T-helper 2 cell treated with Interferon-gamma antibody and Interleukin-4, amounts not matched to agents 100 ng/mL and 5 ng/mL, for 36 hours (primary cell): Measurements from ENCODE around the gene NKAIN1. TPM values are rescaled to one million over a fixed set of nuclear protein-coding genes. Genes with fewer than 3 reads are reported as not detected.
"Not testable (repeated sequence)": the region's sequence is repeated elsewhere in the genome, so short reads cannot be mapped to it uniquely, and the experiment has no call there.

ENCODE experiments used
- intact Hi-C: fragments of 100-400 bp; cut with micrococcal nuclease; formaldehyde crosslinking; loops from one replicate; pipeline ENCODE4 v1.15.1; 2023
- total RNA-seq: library from RNA; stranded (reverse); gene quantifications from 2 replicates; pipeline ENCODE4 v1.2.3, GENCODE V29; 2022

The NKAIN1 gene
- not detected in 2 replicates for total RNA-seq

DNA sequence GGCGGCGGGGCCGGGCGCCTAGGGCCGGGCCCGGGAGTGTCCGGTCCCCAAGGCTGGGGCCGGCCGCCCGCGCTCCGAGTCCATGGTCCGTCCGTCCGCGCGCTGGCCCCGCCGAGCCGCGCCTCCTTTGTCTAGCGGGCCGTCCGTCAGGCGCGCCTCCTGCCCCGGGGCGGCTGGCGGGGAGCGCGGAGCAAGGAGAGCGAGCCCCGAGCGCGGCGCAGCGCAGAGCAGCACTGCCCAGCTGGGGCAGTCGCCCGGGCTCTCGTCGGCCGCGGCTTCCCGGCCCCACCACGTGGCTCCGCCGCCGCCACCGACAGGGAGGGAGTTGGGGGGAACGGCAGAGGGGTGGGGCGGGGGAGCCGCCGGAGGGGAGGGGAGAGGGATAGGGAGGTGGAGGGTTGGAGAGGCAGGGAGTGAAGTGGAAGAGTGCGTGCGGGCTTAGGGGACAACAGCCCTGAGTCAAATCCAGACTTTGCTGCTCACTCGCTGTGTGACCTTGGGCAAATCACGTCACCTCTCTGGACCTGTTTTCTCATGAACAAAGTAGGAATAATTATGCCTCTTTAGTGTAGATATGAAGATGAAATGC, at the start of gene NKAIN1:
Gene NKAIN1 (minus strand): TSS at position 235 of the 589 bp plus-strand sequence. CDS start 340 bp downstream, outside the sequence.
- intact Hi-C loops: no loop called here

DNA sequence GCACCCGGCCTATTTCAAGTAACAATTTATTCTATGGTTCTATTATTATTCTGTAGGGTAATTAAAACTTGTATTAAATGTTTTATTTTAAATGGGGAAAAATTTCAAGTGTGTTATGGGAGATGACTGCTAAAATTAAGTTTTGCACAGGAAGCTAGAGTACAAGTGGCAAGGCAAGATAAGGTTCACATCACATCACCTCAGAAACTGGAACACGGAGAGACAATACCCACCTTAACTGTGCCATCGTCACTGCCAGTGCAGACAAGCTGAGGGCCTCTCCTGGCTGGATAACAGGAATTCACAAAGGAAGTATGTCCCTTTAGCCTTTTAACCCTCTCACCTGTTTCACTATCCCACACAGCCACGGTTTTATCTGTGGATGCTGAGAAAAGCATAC, 49.3 kb upstream of the NKAIN1 start:
- intact Hi-C loops: no loop called here

GRCh38 chr1:31287791-31288190, 48.1 kb upstream of the NKAIN1 start:
- intact Hi-C loops: not testable (repeated sequence)

DNA sequence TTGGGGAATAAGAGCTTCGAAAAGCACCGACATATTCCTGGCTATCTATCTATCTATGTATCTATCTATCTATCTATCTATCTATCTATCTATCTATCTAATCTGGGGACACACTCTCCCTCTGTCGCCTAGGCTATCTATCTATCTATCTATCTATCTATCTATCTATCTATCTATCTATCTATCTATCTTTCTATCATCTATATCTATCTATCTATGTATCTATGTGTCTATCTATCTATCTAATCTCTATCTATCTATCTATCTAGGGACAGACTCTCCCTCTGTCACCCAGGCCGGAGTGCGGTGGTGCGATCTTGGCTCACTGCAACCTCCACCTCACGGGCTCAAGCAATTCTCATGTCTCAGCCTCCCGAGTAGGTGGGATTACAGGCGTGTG, 42.7 kb upstream of the NKAIN1 start:
- intact Hi-C loops: not testable (repeated sequence)

- intact Hi-C loops: no loop called here
Measured at GRCh38 chr1:31273619-31274018, 33.9 kb upstream of the NKAIN1 start.

DNA sequence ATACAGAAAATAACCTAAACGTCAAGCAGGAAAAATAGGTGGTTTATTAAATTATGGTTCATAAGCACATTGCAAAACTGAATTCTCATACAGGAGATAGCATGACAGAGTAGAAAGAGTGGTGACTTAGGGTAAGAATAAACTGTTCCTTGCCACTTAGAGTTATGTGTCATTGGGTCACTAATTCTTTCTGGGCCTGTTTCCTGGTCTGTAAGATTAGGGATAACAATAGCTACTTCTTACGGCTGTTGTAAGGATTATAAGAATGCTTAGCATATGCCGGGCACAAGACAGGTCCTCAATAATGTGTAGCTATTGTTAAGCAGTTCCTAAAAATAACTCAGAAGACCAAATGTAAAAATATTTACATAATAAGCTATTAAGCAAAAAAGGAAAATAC, 32.7 kb upstream of the NKAIN1 start:
- intact Hi-C loops: no loop called here

DNA sequence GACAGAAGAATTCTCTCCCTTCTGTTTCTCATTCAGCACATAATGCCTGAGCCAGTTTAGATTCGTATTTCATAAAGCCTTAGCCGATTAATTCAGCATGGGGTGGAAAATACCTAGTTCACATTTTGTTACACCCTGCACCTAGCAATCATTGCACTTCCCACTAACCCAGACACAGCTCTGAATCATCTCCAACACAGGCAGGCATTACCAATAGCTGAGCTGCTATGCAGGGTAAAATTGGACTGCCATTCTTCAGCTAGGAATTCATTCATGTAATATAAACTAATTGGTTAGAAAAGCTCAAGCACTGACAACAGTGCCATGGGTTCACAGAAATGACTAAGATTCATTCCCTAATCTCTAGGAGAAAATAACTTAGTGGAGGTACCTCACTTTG, 26.9 kb upstream of the NKAIN1 start:
- intact Hi-C loops: no loop called here

DNA sequence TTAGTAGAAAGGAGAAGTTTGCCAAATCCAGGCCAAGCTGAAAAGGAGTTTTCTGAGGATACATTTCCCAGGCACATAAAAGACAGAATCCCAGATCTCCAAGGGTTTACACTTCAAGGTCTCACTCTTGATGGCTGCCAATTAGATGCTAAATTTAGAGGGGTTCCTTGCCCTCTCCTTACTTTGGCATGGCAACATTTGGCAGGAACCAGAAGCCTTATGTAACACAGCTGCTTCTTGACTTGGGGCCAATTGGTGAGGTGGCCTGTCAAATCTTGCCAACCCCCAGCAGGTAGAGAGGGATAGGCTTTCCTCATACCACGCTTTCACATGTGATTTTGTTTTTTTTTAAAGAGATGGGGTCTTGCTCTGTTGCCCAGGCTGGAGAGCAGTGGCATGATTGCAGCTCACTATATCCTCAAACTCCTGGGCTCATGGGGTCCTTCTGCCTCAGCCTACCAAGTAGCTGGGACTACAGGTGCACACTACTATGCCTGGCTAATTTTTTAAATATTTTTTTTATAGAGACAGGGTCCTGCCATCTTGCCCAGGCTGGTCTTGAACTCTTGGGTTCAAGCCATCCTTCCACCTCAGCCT, 25.2 kb upstream of the NKAIN1 start:
- intact Hi-C loops: no loop called here

- intact Hi-C loops: no loop called here
Measured at GRCh38 chr1:31263408-31263807, 23.7 kb upstream of the NKAIN1 start.

DNA sequence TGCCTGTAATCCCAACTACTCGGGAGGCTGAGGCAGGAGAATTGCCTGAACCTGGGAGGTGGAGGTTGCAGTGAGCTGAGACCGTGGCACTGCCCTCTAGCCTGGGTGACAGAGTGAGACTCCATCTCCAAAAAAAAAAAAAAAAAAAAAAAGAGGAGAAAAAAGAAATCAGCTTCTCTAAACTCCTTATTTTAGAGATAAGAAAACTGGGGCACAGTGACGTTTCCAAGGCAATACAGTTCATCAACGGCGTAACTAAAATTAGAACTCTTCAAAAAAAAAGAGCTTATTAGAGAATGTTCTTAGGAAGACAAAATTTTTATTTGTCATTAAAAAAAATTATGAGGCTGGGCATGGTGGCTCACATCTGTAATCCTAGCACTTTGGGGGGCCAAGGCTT, 22.7 kb upstream of the NKAIN1 start:
- intact Hi-C loops: not testable (repeated sequence)

- intact Hi-C loops: no loop called here
Measured at GRCh38 chr1:31261916-31262315, 22.2 kb upstream of the NKAIN1 start.

DNA sequence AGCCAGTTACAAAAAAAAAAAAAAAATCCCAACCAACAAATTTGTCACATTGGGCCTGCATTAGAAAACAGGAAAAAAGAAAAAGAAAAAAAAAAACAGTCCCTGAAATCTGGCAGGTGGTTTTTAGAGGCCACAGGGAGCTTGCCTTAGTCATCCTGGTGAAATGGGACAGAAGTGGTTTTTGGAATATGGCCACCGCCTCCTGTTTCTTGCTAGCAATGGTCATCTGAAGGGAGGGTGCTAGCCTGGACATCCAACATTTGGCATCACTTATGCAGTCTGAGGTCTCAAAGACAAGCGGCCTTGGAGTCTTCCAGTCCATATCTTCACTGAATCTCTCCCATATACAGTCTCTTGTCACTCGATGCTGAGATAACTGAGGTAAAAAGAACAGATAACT, 20.1 kb upstream of the NKAIN1 start:
- intact Hi-C loops: no loop called here

DNA sequence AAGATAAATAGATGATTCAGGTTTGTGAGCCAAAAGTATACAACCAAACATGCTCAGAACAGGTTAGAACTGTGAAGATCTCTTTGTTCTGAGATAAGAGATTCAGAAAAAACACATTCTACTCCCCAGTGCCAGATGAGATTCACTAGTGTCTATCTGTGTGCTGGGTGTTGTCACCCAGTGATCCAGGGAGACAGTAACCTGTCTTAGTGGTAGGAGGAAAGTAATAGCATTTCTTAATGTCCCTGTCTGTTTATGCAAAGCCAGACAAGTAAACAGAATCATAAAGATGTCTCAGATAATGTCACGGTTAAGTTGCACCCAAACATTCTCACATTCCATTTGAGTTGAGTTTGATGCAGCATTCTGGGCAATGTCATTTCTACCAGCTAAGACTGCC, 18.9 kb upstream of the NKAIN1 start:
- intact Hi-C loops: no loop called here

GRCh38 chr1:31257213-31257612, 17.5 kb upstream of the NKAIN1 start:
- intact Hi-C loops: no loop called here

DNA sequence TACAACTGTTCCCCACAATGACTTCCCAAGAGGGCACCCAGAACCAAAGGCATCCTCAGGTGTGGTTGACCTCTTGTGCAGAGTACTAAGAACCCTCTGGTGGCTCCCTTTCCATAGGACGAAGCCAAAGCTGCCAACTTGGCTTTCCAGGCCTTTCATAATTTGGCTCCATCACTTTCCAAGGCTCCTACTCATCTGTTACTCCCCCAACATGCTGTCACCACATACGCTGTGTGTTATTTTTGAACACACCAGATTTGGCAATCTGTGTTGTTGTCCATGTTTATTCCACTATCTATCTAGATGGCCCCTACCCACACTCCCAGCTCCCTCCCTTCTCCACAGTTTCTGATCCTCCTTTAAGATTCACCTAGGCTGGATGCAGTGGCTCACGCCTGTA, 10.2 kb upstream of the NKAIN1 start:
- intact Hi-C loops: no loop called here

GRCh38 chr1:31248276-31248675, 8.6 kb upstream of the NKAIN1 start:
- intact Hi-C loops: no loop called here

GRCh38 chr1:31244326-31244725, 4.6 kb upstream of the NKAIN1 start:
- intact Hi-C loops: no loop called here

DNA sequence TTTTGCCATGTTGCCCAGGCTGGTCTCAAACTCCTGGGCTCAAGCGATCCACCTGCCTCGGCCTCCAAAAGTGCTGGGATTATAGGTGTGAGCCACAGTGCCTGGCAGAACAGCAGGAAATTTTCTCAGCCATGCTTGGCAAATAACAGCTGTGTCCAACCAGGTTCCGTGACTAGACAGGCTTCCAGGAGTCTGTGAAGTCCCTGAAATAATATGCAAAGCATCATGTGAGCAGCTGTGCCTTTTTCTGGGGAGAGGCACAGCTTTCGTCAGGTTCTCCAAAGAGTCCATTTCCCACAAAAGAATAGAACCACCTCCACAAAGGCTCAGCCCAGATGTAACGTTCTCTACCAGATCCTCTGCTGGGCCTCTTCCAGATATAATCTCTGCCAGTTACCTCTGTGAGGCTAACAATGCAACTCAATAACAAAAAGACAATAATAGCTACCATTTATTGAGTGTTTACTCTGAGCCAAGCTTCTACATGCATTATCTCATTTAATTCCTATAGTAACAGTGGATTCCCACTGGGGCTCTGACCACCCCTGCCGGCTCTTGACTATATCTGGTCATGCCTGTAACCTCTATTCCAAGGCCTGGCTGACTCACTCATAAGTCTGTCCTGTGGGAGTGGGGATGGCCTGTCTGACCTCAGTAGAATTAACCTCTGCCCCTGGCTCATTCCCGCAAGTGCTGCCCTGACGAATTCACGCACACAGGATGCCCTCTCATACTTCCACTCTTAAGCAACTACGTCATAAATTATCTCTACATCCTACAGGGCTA, 4.0 kb upstream of the NKAIN1 start:
- intact Hi-C loops: no loop called here

DNA sequence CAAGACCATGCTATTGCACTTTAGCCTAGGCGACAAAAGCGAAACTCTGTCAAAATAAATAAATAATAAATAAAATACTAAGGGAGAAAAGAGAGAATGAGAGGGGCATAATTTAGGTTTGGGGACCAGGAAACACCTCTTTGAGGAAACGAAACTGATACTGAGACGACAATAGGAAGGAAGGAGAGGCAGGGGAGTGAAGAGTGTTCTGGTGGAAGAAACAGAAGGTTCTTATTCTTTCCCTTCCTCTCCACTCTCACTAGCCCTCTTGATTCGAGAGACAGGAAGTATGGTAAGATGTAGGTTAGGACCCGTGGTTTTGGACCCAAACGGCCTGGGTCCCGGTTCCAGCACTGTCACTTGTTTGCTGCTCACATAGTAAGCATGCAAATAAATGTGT, 1.6 kb upstream of the NKAIN1 start:
- intact Hi-C loops: no loop called here

DNA sequence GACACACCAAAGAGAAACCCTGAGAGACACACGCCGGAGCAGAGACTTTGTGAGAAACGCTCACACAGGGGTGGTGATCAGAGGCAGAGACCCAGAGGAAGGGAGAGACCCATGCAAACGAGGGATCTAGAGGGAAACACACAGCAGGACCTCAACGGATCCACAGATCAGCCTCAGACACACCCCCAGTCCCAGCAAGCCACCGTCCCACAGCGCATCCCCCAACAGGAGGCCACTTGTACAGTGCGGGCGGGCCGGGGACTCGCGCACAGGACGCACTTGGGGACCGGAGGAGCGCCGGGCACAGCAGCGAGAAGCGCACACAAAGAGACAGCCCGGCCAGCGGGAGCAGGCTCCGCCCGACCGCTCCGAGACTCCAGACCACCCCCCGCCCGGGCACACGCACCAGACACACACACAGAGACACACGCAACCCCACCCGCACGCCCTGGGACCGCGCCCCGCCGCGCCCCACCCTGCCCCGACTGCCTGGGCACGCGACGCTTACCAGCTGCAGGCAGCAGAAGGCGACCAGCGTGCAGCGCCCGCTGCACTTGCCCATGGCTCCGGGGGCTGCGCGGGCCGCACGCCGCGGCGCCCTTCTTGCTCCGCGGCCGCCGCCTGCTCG, 587 bp downstream of the NKAIN1 start:
- intact Hi-C loops: no loop called here

GRCh38 chr1:31238612-31238985, 1.1 kb downstream of the NKAIN1 start:
- intact Hi-C loops: no loop called here

GRCh38 chr1:31234870-31235269, 4.8 kb downstream of the NKAIN1 start:
- intact Hi-C loops: no loop called here
